Measurements from ENCODE around the gene TMEM132C.

TMEM132C gene

GRCh38 chr12:128513831-128514230 lies 246.9 kb downstream of the TMEM132C start:
- TF ChIP-seq CTCF (IDR thresholded peaks at IDR 0.05; ENCODE audit: extremely low read depth, missing control alignments) = no peak
- no peak for DNase-seq (ENCODE audit: low spot score)

GRCh38 chr12:128518644-128519043 lies 251.7 kb downstream of the TMEM132C start:
- no peak for DNase-seq (ENCODE audit: low spot score)
- TF ChIP-seq CTCF (IDR thresholded peaks at IDR 0.05; ENCODE audit: extremely low read depth, missing control alignments) = no peak

GRCh38 chr12:128519426-128519825 lies 252.5 kb downstream of the TMEM132C start:
- no peak for DNase-seq (ENCODE audit: low spot score)
- TF ChIP-seq CTCF (IDR thresholded peaks at IDR 0.05; ENCODE audit: extremely low read depth, missing control alignments) = no peak

GRCh38 chr12:128521981-128522380 lies 255.0 kb downstream of the TMEM132C start:
- DNase-seq (ENCODE audit: low spot score) = no peak
- no peak for TF ChIP-seq CTCF (IDR thresholded peaks at IDR 0.05; ENCODE audit: extremely low read depth, missing control alignments)

GRCh38 chr12:128524439-128524838 lies 257.5 kb downstream of the TMEM132C start:
- DNase-seq (ENCODE audit: low spot score) = no peak
- TF ChIP-seq CTCF (IDR thresholded peaks at IDR 0.05; ENCODE audit: extremely low read depth, missing control alignments) = no peak

- TF ChIP-seq CTCF (IDR thresholded peaks at IDR 0.05; ENCODE audit: extremely low read depth, missing control alignments) = no peak
- no peak for DNase-seq (ENCODE audit: low spot score)
Observed at GRCh38 chr12:128531170-128531569, 264.2 kb downstream of the TMEM132C start.

GRCh38 chr12:128534906-128535305 lies 267.9 kb downstream of the TMEM132C start:
- no peak for DNase-seq (ENCODE audit: low spot score)
- no peak for TF ChIP-seq CTCF (IDR thresholded peaks at IDR 0.05; ENCODE audit: extremely low read depth, missing control alignments)

Measured in GM20000 (cell line).